Cardiac muscle cell (in vitro differentiated cells and primary cell): ENCODE data around the gene GIMAP4. TPM values are rescaled to one million over a fixed set of nuclear protein-coding genes. Genes with fewer than 3 reads are reported as not detected.

Experiments used
- DNase-seq, 2 donors: peaks; one replicate each; pipeline versions ENCODE4 v3.0.0 to v3.0.0-alpha.2; 2010 to 2017; ENCODE audit warnings: low read depth in 1 of 2, low spot score in 1 of 2
- H3K27ac ChIP-seq: fragments of 200-600 bp; sonication (generic); 2 replicates; pipeline ENCODE4 v1.5.1; 2016
- H3K27me3 ChIP-seq: fragments of 200-600 bp; sonication (generic); 2 replicates; pipeline ENCODE4 v1.6.0; 2016; ENCODE audit warnings: control low read depth
- H3K36me3 ChIP-seq: fragments of 200-600 bp; sonication (generic); 2 replicates; pipeline ENCODE4 v1.5.1; 2016; ENCODE audit warnings: control low read depth
- H3K4me1 ChIP-seq: fragments of 200-600 bp; sonication (generic); 2 replicates; pipeline ENCODE4 v1.8.1; 2017; ENCODE audit warnings: low read depth, mild to moderate bottlenecking, mixed run types
- H3K4me3 ChIP-seq: fragments of 200-600 bp; sonication (generic); 2 replicates; pipeline ENCODE4 v1.5.1; 2016; ENCODE audit warnings: mild to moderate bottlenecking
- H3K9me3 ChIP-seq: fragments of 200-600 bp; sonication (generic); 2 replicates; pipeline ENCODE4 v1.5.1; 2017; ENCODE audit warnings: low read depth, mild to moderate bottlenecking, control low read depth
- CTCF ChIP-seq: IDR thresholded peaks from 2 replicates; pipeline ENCODE4 v1.5.1; 2012; ENCODE audit warnings: low read depth, mild to moderate bottlenecking, low read length
- polyA plus RNA-seq: library from polyadenylated mRNA; unstranded; fragments of >200 nt; fragmentation: Nextera tagmentation; extraction: Ambion mirVana; gene quantifications from 2 replicates; pipeline ENCODE4 v1.2.1, GENCODE V29; 2016
- total RNA-seq: library from RNA; depleted of rRNA; stranded (reverse); fragments of >200 nt; gene quantifications from 2 replicates; pipeline ENCODE4 v1.2.3, GENCODE V29; 2016

Gene GIMAP4
- total and polyA plus RNA-seq, 2 experiments from 2014 or later: 0.24 TPM; not detected in 1

GRCh38 chr7:150620061-150620460 is 52.9 kb downstream of the GIMAP4 start:
- no peak overlapping the region for H3K27ac ChIP-seq
- no peak for DNase-seq
- no peaks in the 10 kb centered on the region for H3K36me3 ChIP-seq
- no peaks in the 10 kb centered on the region for H3K27me3 ChIP-seq
- no peak for TF ChIP-seq CTCF
- H3K4me1 ChIP-seq: no peaks in the 10 kb centered on the region
- H3K9me3 ChIP-seq: no peaks in the 10 kb centered on the region
- H3K4me3 ChIP-seq: no peak overlapping the region

GRCh38 chr7:150620617-150621371 is 53.6 kb downstream of the GIMAP4 start:
- no peak for DNase-seq
- H3K27me3 ChIP-seq: no peaks in the 10 kb centered on the region
- H3K27ac ChIP-seq: no peak overlapping the region
- no peaks in the 10 kb centered on the region for H3K36me3 ChIP-seq
- no peaks in the 10 kb centered on the region for H3K9me3 ChIP-seq
- H3K4me1 ChIP-seq: no peaks in the 10 kb centered on the region
- TF ChIP-seq CTCF: no peak
- H3K4me3 ChIP-seq: no peak overlapping the region

- DNase-seq: no peak
- no peak overlapping the region for H3K4me3 ChIP-seq
- no peaks in the 10 kb centered on the region for H3K27me3 ChIP-seq
- no peak for TF ChIP-seq CTCF
- H3K27ac ChIP-seq: no peak overlapping the region
- H3K9me3 ChIP-seq: no peaks in the 10 kb centered on the region
- no peaks in the 10 kb centered on the region for H3K4me1 ChIP-seq
- H3K36me3 ChIP-seq: no peaks in the 10 kb centered on the region
Measured at GRCh38 chr7:150621376-150621775, 54.2 kb downstream of the GIMAP4 start.

Other genes with a start within 250 kb of the GIMAP4 start
- gene LRRC61, start 244.0 kb upstream of the GIMAP4 start, total RNA-seq: 34.0 and 34.5 TPM in 2 replicates
- gene LRRC61, start 244.0 kb upstream of the GIMAP4 start, polyA plus RNA-seq: 30.0 and 31.4 TPM in 2 replicates
- 1.5 and 4.8 TPM in 2 replicates for gene ACTR3C, start 243.8 kb upstream of the GIMAP4 start, total RNA-seq
- gene ACTR3C, start 243.8 kb upstream of the GIMAP4 start, polyA plus RNA-seq: 2.2 and 2.4 TPM in 2 replicates
- gene RARRES2, start 225.8 kb upstream of the GIMAP4 start, total RNA-seq: 4.2 and 5.5 TPM in 2 replicates
- 5.7 and 8.3 TPM in 2 replicates for gene RARRES2, start 225.8 kb upstream of the GIMAP4 start, polyA plus RNA-seq
- 222 and 270 TPM in 2 replicates for gene REPIN1, start 198.6 kb upstream of the GIMAP4 start, total RNA-seq
- 185 and 224 TPM in 2 replicates for gene REPIN1, start 198.6 kb upstream of the GIMAP4 start, polyA plus RNA-seq
- 31.7 and 34.3 TPM in 2 replicates for gene ZNF775, start 188.1 kb upstream of the GIMAP4 start, total RNA-seq
- gene ZNF775, start 188.1 kb upstream of the GIMAP4 start, polyA plus RNA-seq: 29.7 and 40.1 TPM in 2 replicates
- 0.11 and 0.24 TPM in 2 replicates for gene GIMAP8, start 116.8 kb upstream of the GIMAP4 start, total RNA-seq
- 0.31 TPM in 1 of 2 replicates, not detected in the other for gene GIMAP8, start 116.8 kb upstream of the GIMAP4 start, polyA plus RNA-seq
- gene GIMAP7, start 52.5 kb upstream of the GIMAP4 start, total RNA-seq: not detected in 2 replicates
- 0.19 TPM in 1 of 2 replicates, not detected in the other for gene GIMAP7, start 52.5 kb upstream of the GIMAP4 start, polyA plus RNA-seq
- 0.04 and 0.09 TPM in 2 replicates for gene GIMAP6, start 65.0 kb downstream of the GIMAP4 start, total RNA-seq
- gene GIMAP6, start 65.0 kb downstream of the GIMAP4 start, polyA plus RNA-seq: 0.29 TPM in 1 of 2 replicates, not detected in the other
- gene GIMAP2, start 118.3 kb downstream of the GIMAP4 start, total RNA-seq: not detected in 2 replicates
- 0.11 TPM in 1 of 2 replicates, not detected in the other for gene GIMAP2, start 118.3 kb downstream of the GIMAP4 start, polyA plus RNA-seq
- 0.06 TPM in 1 of 2 replicates, not detected in the other for gene GIMAP1, start 149.2 kb downstream of the GIMAP4 start, total RNA-seq
- 0.17 TPM in 1 of 2 replicates, not detected in the other for gene GIMAP1, start 149.2 kb downstream of the GIMAP4 start, polyA plus RNA-seq
- 0.25 and 0.45 TPM in 2 replicates for gene GIMAP5, start 170.0 kb downstream of the GIMAP4 start, total RNA-seq
- gene GIMAP5, start 170.0 kb downstream of the GIMAP4 start, polyA plus RNA-seq: 0.22 and 1.3 TPM in 2 replicates
- gene TMEM176B, start 233.0 kb downstream of the GIMAP4 start, total RNA-seq: 25.6 and 30.6 TPM in 2 replicates
- 37.9 and 41.8 TPM in 2 replicates for gene TMEM176B, start 233.0 kb downstream of the GIMAP4 start, polyA plus RNA-seq
- gene TMEM176A, start 233.4 kb downstream of the GIMAP4 start, total RNA-seq: 18.2 and 19.1 TPM in 2 replicates
- 32.1 and 35.7 TPM in 2 replicates for gene TMEM176A, start 233.4 kb downstream of the GIMAP4 start, polyA plus RNA-seq